OCI-LY1 (cell line): Measurements from ENCODE around the gene PERCC1.

ENCODE experiments used
- EZH2 ChIP-seq: fragments of 200-600 bp; sonication (generic), shearing (Covaris generic); IDR thresholded peaks from 2 replicates; pipeline ENCODE4 v1.8.0; 2017; ENCODE audit warnings: borderline replicate concordance, mixed run types, mild to moderate bottlenecking, antibody characterized with exemption, low read length, moderate library complexity, mixed read lengths
- TF ChIP-seq, protein P1 (sequence below): fragments of 200-600 bp; sonication (generic), shearing (Covaris generic); IDR thresholded peaks from 2 replicates; pipeline ENCODE4 v1.5.1; 2017; ENCODE audit warnings: mild to moderate bottlenecking, antibody characterized with exemption, low read length, moderate library complexity, mixed read lengths

DNA sequence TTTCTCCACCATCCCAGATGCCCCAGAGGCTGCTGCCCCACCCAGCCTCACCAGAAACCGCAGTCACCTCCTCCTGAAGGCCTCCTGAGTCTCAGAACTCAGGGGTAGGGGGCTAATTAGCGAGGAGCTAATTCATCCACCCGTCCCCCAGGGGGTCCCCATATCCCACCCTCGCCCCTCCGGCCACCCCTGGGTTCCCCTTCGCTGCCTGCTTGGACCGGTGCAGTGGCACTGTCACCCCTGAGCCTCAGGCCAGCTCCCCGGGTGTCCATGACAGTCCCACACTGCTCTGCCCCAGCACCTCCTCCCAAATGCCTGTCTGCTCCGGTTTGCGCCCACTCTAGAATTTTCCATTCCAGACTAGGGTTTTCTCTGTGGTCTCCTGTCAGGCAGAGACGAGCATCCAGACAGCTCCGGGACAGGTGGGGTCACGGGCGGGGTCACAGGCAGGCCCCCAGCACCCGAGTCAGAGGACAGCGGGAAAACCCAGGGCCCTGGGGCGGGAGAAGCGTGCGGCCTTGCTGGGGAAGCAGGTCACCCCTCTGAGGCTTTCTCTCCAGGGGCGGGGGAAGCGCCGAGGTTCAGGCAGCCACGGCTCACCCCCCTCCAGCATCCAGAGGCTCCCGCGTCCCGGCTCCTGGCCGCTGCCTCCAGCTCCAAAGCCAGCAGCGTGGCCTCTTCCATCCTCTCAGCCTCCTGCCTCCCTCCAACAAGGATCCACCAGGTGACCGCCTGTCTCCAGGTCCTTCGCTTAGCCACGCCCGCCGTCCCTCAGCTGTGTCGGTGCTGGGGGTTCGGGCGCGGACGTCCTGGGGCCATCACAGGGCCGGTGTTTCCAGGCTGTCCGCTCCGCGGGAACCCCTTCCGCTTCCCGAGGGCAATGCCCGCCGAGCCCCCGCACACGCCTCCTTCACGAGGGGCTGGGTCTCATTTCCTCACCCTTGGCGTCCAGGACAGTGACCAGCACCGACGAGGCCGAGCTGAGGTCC, 3.1 kb upstream of the PERCC1 start:
- TF ChIP-seq, protein P1, sequence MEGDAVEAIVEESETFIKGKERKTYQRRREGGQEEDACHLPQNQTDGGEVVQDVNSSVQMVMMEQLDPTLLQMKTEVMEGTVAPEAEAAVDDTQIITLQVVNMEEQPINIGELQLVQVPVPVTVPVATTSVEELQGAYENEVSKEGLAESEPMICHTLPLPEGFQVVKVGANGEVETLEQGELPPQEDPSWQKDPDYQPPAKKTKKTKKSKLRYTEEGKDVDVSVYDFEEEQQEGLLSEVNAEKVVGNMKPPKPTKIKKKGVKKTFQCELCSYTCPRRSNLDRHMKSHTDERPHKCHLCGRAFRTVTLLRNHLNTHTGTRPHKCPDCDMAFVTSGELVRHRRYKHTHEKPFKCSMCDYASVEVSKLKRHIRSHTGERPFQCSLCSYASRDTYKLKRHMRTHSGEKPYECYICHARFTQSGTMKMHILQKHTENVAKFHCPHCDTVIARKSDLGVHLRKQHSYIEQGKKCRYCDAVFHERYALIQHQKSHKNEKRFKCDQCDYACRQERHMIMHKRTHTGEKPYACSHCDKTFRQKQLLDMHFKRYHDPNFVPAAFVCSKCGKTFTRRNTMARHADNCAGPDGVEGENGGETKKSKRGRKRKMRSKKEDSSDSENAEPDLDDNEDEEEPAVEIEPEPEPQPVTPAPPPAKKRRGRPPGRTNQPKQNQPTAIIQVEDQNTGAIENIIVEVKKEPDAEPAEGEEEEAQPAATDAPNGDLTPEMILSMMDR: no peak
- no peak for TF ChIP-seq EZH2
